Testis (tissue), 3 donors: ENCODE data around the gene CALCA. TPM values are rescaled to one million over a fixed set of nuclear protein-coding genes. Genes with fewer than 3 reads are reported as not detected.

Source experiments
- DNase-seq: peaks from one replicate; pipeline ENCODE4 v3.0.0-alpha.2; 2019
- H3K27ac ChIP-seq, 2 donors: fragments of 200-600 bp; sonication (generic); one replicate each; pipeline ENCODE4 v1.5.1; 2019
- H3K27me3 ChIP-seq: fragments of 200-600 bp; sonication (generic); one replicate; pipeline ENCODE4 v1.5.1; 2019
- H3K36me3 ChIP-seq: fragments of 200-600 bp; sonication (generic); one replicate; pipeline ENCODE4 v1.5.1; 2017; ENCODE audit warnings: low read depth; ENCODE audit errors: missing control alignments
- H3K4me1 ChIP-seq: fragments of 200-600 bp; sonication (generic); one replicate; pipeline ENCODE4 v1.5.1; 2019
- H3K4me3 ChIP-seq, 2 donors: fragments of 200-600 bp; sonication (generic); one replicate each; pipeline ENCODE4 v1.5.1; 2017 to 2019
- H3K9me3 ChIP-seq: fragments of 200-600 bp; sonication (generic); one replicate; pipeline ENCODE4 v1.5.1; 2017
- CTCF ChIP-seq, 3 experiments: fragments of 450-650 bp in 2 of 3; fragments of 200-600 bp in 1 of 3; sonication (generic) in 1 of 3; IDR thresholded peaks; one replicate each; pipeline ENCODE4 v1.5.1; 2016 to 2019; ENCODE audit warnings: antibody characterized with exemption in 3 of 3, mild to moderate bottlenecking in 2 of 3, moderate library complexity in 1 of 3
- POLR2A ChIP-seq: fragments of 450-650 bp; IDR thresholded peaks from one replicate; pipeline ENCODE4 v1.6.1; 2017; ENCODE audit warnings: antibody characterized with exemption, mild to moderate bottlenecking, moderate library complexity
- WGBS, 2 donors: methylation state at CpG; one replicate each; pipeline ENCODE4 v1.1.5; 2018; 5-methylcytosine and 5-hydroxymethylcytosine counted together
- intact Hi-C: fragments of 100-400 bp; cut with DNase I; formaldehyde crosslinking; loops from one replicate; pipeline ENCODE4 v1.15.1; 2023; ENCODE audit warnings: low total_unique reads
- polyA plus RNA-seq: library from polyadenylated mRNA; stranded (reverse); fragments of 350-450 nt; fragmentation: Illumina TruSeq; extraction: RNeasy Lipid Tissue Mini Kit (QIAGEN cat#74804); gene quantifications from one replicate; pipeline ENCODE4 v1.2.3, GENCODE V29; 2014; ENCODE audit warnings: low read depth, low replicate concordance; ENCODE audit not compliant: insufficient read depth
- total RNA-seq, 2 donors: library from RNA; depleted of rRNA; stranded (reverse); fragments of >200 nt; gene quantifications; one replicate each; pipeline ENCODE4 v1.2.3, GENCODE V29; 2016

CALCA gene
- total and polyA plus RNA-seq, 3 donors from 2014 or later: not detected

GRCh38 chr11:14942745-14943144 lies 29.4 kb downstream of the CALCA start:
- Histone ChIP-seq H3K9me3 (no peaks in the 10 kb centered on the region), H3K4me1 (no peaks in the 10 kb centered on the region), H3K4me3 (no peak overlapping the region), H3K27me3 (no peaks in the 10 kb centered on the region), H3K36me3 (no peaks in the 10 kb centered on the region), H3K27ac (no peak overlapping the region)
- intact Hi-C loops: no loop called here
- 53 to 77% methylated on average over 3 of the region's 3 CpGs for WGBS, 2 donors
- DNase-seq: no peak
- no peak for TF ChIP-seq POLR2A
- no peak for TF ChIP-seq CTCF (IDR thresholded peaks at IDR 0.05)

- Histone ChIP-seq H3K4me1 (no peaks in the 10 kb centered on the region), H3K36me3 (no peaks in the 10 kb centered on the region), H3K4me3 (no peak overlapping the region), H3K27ac (no peak overlapping the region), H3K9me3 (no peaks in the 10 kb centered on the region), H3K27me3 (no peaks in the 10 kb centered on the region)
- TF ChIP-seq CTCF (IDR thresholded peaks at IDR 0.05) (no peak), POLR2A (no peak)
- DNase-seq: no peak
- WGBS, 2 donors: 50% methylated on average over 1 of the region's 1 CpG
- intact Hi-C loops: no loop called here
Observed at GRCh38 chr11:14938936-14939335, 33.2 kb downstream of the CALCA start.

DNA sequence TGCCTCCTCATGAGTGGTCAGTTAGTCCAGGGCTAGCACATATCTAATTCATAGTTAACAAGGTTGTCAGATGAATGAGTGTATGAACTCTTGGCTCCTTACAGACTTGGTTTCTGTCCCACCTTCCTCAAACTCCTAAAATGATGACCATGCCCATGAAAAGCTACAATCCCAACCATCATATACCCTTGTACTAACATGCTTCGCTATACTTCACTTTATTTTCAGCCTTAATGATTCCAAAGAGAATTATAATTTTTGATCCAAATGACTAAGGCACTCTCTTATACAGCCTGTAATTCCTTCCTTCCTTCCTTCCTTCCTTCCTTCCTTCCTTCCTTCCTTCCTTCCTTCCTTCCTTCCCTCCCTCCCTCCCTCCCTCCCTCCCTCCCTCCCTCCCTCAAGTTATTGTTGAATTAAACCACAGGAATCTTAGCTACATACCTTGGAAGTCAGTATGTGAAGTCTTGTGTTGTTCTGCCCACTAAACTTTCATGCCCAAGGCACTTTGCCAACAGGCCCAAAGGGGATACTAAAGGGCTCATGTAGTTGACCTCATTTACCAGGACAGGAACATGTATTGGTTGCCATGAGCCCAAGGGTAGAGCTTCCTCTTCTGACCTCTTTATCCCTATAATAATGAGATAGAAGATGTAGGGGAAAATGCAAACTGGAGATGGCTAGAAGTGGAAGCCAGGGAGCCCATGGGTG lies 37.4 kb downstream of the CALCA start:
- intact Hi-C loops: no loop called here
- Histone ChIP-seq H3K36me3 (no peaks in the 10 kb centered on the region), H3K27ac (no peak overlapping the region), H3K4me1 (no peaks in the 10 kb centered on the region), H3K4me3 (no peak overlapping the region), H3K9me3 (no peaks in the 10 kb centered on the region), H3K27me3 (no peaks in the 10 kb centered on the region)
- no peak for TF ChIP-seq CTCF (IDR thresholded peaks at IDR 0.05)
- no peak for TF ChIP-seq POLR2A
- WGBS, 2 donors: 91 to 100% methylated on average over 1 of the region's 1 CpG
- DNase-seq: no peak

DNA sequence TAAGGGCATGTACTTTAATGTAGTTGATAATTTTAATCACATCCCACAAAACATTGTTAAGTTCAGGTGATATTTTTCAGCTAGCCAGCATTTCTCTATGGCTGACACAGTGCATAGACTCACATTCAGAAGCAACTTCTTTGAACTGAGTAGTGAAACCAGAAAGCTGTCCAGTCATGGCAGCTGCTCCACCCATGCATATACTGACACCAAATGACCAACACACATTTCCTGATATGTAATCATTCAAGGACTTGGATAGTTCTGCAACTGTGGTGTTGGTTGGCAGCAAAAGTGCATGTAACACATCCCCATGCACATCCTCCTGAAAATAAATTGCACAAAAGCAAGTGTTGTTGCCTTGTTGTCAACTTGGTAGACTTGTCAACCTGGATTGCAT lies 39.7 kb downstream of the CALCA start:
- TF ChIP-seq CTCF (IDR thresholded peaks at IDR 0.05): no peak
- TF ChIP-seq POLR2A: no peak
- no peak overlapping the region for H3K4me3 ChIP-seq
- H3K27me3 ChIP-seq: no peaks in the 10 kb centered on the region
- H3K4me1 ChIP-seq: no peaks in the 10 kb centered on the region
- H3K9me3 ChIP-seq: no peaks in the 10 kb centered on the region
- no peak for DNase-seq
- no peaks in the 10 kb centered on the region for H3K36me3 ChIP-seq
- H3K27ac ChIP-seq: no peak overlapping the region
- intact Hi-C loops: no loop called here

DNA sequence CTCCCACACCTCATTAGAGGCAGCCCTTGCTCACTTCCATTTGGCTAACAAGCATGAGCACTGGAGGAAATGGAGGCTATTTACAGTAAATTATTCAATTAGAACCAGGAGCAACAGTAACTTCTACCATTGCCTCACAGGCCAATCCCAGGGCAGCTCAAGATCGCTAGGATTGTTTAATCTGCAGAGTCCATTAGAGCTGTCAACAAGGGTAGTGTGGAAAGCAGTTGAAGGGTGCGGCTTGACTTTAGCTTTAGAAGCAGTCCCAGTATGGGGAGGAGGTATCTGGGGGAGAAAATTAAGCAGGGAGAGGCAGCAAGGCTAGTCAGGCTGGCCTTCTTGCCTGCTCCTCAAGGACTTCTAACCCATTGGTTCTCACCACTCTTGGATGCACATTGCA lies 41.8 kb downstream of the CALCA start:
- 41 to 79% methylated on average over 2 of the region's 2 CpGs for WGBS, 2 donors
- no peak for TF ChIP-seq POLR2A
- H3K36me3 ChIP-seq: no peaks in the 10 kb centered on the region
- H3K9me3 ChIP-seq: no peaks in the 10 kb centered on the region
- no peaks in the 10 kb centered on the region for H3K27me3 ChIP-seq
- intact Hi-C loops: no loop called here
- no peaks in the 10 kb centered on the region for H3K4me1 ChIP-seq
- no peak for DNase-seq
- H3K27ac ChIP-seq: no peak overlapping the region
- no peak overlapping the region for H3K4me3 ChIP-seq
